Measurements from ENCODE around the gene ANKLE2.

DNA sequence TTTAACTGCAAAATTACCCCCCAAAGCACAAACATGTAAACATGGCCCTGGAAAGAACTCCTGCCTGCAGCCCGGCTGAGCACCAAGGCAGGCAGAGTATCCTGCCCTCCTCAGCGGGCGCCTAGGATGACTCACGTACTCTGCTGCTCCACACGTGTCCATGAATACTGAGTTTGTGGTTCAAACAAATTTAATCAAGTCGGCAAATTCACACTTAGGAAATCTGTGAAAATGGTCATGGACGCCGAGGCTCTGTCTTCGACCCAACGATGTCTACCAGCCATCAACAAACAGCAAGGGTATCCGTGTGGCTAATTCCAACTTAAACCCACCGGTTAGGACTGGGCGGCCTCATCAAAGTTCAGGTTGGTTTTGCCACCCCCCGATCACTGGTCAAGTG is 41.5 kb upstream of the ANKLE2 start:
- TF ChIP-seq POLR2A (IDR thresholded peaks at IDR 0.05; ENCODE audit: low read length): no peak
- no peak for TF ChIP-seq GATA1 (IDR thresholded peaks at IDR 0.05; ENCODE audit: low read depth, low read length)

Measured in erythroblast (primary cell).